Kidney epithelial cell (primary cell): Measurements from ENCODE around the gene IRAK2. TPM values are rescaled to one million over a fixed set of nuclear protein-coding genes. Genes with fewer than 3 reads are reported as not detected.

Experiments used
- DNase-seq: peaks from one replicate; pipeline ENCODE4 v3.0.0-alpha.2; 2010; ENCODE audit warnings: low read depth
- H3K27me3 ChIP-seq: 2 replicates; pipeline ENCODE4 v1.6.0; 2011; ENCODE audit warnings: low read length; ENCODE audit not compliant: control insufficient read depth, insufficient read depth
- H3K36me3 ChIP-seq: 2 replicates; pipeline ENCODE4 v1.5.1; 2011; ENCODE audit warnings: low read length; ENCODE audit not compliant: control insufficient read depth, insufficient read depth
- H3K4me3 ChIP-seq: 2 replicates; pipeline ENCODE4 v1.5.1; 2011; ENCODE audit warnings: low read depth, mild to moderate bottlenecking, control low read depth, low read length
- total RNA-seq: library from RNA; depleted of rRNA; stranded (reverse); fragments of >200 nt; gene quantifications from 2 replicates; pipeline ENCODE4 v1.2.3, GENCODE V29; 2015
- TF ChIP-seq, protein P1 (sequence below): IDR thresholded peaks from 2 replicates; pipeline ENCODE4 v1.5.1; 2011; ENCODE audit warnings: mild to moderate bottlenecking, moderate library complexity, low read length, control low read depth, inconsistent platforms; ENCODE audit not compliant: insufficient read depth, poor library complexity, severe bottlenecking

The IRAK2 gene
- total RNA-seq, 1 donor from 2014 or later, result 65.5 TPM

DNA sequence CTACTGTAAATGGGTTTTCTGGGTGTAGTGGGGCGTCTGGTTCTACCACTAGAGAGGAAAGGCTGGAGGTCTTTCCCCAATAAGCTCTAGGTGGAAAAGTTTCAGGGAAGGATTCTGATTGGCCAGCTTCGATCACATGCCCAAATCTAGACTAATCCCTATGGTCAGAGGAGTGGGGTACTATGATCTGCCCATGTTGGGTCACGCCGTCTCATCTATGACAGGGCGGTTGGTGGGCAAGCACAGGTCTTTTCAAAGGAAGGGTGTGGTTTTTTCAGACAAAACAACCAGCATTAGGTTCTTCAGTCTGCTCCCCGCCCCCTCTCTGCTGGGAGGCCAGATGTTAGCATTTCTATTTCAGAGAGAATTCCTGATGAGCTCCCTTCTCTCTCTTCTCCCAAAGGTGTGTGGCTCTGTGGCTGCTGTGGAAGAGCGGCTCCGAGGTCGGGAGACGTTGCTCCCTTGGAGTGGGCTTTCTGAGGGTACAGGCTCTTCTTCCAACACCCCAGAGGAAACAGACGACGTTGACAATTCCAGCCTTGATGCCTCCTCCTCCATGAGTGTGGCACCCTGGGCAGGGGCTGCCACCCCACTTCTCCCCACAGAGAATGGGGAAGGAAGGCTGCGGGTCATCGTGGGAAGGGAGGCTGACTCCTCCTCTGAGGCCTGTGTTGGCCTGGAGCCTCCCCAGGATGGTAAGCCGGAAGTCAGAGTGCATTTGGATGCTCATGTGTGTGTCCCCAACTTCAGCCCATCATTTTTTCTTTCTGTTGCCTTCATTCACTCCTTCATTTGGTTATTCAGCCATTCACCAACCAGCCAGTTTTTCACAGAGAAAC, 73.8 kb downstream of the IRAK2 start:
- TF ChIP-seq, protein P1, sequence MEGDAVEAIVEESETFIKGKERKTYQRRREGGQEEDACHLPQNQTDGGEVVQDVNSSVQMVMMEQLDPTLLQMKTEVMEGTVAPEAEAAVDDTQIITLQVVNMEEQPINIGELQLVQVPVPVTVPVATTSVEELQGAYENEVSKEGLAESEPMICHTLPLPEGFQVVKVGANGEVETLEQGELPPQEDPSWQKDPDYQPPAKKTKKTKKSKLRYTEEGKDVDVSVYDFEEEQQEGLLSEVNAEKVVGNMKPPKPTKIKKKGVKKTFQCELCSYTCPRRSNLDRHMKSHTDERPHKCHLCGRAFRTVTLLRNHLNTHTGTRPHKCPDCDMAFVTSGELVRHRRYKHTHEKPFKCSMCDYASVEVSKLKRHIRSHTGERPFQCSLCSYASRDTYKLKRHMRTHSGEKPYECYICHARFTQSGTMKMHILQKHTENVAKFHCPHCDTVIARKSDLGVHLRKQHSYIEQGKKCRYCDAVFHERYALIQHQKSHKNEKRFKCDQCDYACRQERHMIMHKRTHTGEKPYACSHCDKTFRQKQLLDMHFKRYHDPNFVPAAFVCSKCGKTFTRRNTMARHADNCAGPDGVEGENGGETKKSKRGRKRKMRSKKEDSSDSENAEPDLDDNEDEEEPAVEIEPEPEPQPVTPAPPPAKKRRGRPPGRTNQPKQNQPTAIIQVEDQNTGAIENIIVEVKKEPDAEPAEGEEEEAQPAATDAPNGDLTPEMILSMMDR, result no peak
- peaks cover 1% of the 10 kb centered on the region for H3K36me3 ChIP-seq
- DNase-seq, result no peak
- H3K27me3 ChIP-seq, result no peaks in the 10 kb centered on the region
- no peak overlapping the region for H3K4me3 ChIP-seq

DNA sequence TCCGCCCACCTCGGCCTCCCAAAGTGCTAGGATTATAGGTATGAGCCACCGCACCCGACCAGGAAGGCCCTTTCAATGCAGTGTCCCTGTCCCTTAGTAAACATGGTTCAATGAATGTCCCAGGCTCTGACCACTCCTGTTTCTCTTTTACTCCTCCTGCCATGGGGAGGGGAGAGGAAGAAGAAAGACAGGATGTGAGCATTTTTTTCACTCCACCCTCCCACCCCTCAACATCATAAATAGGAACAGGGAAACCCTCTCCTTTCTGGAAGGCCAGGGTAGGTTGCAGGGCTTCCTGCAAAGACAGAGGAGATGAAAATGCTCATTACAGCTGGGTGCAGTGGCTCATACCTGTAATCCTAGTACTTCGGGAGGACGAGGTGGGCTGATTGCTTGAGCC, 76.1 kb downstream of the IRAK2 start:
- TF ChIP-seq, protein P1, result no peak
- DNase-seq, result no peak
- H3K27me3 ChIP-seq, result no peaks in the 10 kb centered on the region
- H3K4me3 ChIP-seq, result no peak overlapping the region
- peaks cover 1% of the 10 kb centered on the region for H3K36me3 ChIP-seq

DNA sequence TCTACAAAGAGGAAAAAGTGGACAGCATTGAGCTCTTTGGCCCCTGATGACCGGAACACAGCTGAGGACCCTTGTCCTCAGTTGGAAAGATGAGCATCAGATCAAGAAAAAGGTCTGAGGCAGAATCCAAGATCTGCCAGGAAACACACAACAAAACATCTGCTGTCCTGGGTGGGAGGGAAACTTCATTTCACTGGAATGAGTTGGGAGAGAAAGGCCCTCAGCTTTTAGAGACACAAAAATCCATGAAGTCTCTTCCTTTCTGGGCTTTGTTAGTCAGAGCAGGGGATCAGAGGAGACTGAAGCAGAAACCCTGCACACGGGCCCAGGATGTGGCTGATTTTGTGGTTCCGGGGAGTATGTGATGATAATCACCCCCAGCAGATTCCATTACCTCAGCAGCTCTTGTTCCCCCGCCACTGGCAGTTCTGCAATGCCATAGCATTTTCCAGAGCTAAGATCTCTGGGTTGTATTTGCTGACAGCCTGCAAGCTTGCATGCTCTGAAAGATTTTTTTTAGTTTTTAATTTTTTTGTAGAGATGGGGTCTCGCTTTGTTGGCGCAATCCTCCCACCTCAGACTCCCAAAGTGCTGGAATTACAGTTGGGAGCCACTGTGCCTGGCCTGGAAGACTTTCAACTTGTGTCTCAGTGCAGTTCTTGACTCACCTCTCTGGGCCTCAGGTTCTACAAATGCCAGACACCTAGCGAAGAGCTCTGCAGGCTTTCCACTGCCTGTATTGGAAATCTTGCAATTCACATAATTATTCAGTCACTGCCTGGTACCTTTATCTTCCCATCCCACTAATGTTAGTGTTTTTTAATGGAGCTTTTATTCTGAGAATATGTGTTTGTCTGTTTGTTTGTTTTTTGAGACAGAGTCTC, 77.7 kb downstream of the IRAK2 start:
- Histone ChIP-seq H3K4me3 (no peak overlapping the region), H3K27me3 (no peaks in the 10 kb centered on the region), H3K36me3 (peaks cover 1% of the 10 kb centered on the region)
- DNase-seq, result peak; percentile 32
- TF ChIP-seq, protein P1, result no peak

DNA sequence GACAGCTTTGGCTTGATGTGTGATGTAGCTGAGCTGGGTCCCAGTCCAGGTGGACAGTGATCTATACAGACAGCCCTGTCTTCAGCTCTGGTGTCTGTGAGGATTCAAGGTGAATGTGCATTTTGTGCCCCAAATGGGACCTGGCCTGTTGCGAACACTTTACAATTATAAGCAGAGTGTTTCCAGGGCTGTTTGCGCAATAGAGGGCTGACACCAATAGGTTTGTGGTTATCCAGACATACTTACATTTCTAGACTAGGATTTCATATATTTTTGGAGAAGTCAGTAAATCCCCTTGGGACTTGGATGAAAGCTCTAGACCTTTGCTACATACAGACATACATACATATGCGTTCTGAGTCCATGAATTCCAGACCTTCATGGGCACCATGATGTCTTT, 79.3 kb downstream of the IRAK2 start:
- Histone ChIP-seq H3K27me3 (no peaks in the 10 kb centered on the region), H3K36me3 (peaks cover 1% of the 10 kb centered on the region), H3K4me3 (no peak overlapping the region)
- no peak for DNase-seq
- TF ChIP-seq, protein P1, result no peak

DNA sequence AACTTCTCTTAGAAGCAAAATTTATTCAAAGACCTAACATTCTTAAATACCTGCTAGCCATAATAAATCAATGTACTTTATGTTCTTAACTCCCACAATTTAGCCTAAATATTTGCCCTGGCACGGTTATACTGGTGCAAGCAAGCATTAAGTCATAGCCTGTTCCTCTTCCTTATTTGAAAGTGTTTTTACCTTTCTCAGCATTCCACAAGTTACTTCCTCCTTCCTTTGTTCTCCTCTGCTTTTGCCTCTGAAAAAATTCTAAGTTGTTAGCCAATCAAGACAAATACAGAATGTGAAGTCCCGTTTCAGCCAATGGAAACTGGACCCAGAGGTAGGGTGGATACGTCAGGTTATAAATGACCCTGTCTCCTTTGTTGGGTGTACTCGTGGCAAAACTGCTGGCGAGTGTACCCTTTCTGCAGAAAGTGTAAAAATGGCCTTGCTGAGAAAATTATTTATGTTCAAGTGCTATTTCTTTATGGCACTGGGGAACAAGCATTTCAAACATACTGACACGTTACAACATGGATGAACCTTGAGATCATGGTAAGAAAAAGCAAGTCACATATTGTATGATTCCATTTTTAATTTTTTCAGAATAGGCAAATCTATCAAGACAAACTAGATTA, 80.5 kb downstream of the IRAK2 start:
- H3K36me3 ChIP-seq, result peaks cover 1% of the 10 kb centered on the region
- no peak overlapping the region for H3K4me3 ChIP-seq
- no peaks in the 10 kb centered on the region for H3K27me3 ChIP-seq
- TF ChIP-seq, protein P1, result no peak
- no peak for DNase-seq
